ENCODE measurements around the gene IL3.

The IL3 gene

DNA sequence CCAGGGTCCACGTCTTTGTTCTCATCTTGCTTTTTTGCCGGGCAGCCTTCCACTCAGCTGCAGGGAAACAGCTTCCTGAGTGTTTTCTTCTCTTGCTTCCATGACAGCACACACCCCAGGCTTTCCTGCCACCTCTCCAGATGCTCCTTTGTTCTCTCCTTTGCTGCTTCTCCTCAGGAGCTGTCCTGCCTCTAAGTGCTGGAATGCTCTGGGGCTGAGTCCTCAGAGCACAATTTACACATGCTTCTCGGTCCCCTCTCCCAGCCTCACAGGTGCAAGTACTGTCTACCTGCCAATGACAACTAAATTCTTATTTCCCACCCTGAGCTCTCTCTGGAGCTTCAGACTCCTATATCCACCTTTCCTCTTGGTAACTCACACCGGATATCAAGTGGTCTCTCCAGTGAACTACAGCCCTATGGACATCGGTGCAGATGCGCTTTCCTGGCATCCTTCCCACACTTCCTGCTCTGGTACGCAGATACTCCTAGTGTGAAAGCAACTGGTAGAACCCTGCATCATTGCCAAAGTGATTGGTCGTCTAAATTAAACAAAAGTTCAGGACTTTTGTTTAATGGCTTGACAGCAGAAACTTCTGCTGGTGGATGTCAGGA is 35.6 kb upstream of the IL3 start:
- DNase-seq (ENCODE audit: extremely low spot score, insufficient read length, low read depth) = no peak
- FAIRE-seq = no peak

DNA sequence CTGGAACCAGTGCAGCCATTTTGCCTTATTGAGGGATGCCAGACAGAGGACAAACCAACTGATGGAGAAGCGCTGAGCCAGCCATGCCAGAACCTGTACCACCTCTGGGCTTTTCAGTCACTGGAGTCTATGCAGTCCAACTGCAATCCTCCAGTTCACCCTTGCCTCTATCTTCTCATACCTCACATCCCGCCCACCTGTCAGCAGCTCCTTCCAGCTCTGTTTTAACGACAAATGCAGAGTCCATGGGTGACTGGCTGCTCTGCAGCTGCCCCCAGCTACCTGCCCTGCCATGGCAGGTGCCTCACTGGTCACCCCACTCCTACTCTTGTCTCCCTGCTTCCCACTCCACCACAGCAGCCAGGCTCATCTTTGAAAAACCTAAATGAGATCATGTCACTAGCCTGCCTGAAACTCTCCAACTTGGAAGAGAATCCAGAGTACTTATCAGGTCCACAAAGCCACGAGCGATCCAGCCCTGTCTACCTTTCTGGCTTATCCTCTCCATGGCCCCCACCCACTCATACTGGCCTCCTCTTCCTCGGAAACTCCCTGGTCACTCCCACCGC is 35.0 kb upstream of the IL3 start:
- no peak for FAIRE-seq
- DNase-seq (ENCODE audit: extremely low spot score, insufficient read length, low read depth) = no peak

DNA sequence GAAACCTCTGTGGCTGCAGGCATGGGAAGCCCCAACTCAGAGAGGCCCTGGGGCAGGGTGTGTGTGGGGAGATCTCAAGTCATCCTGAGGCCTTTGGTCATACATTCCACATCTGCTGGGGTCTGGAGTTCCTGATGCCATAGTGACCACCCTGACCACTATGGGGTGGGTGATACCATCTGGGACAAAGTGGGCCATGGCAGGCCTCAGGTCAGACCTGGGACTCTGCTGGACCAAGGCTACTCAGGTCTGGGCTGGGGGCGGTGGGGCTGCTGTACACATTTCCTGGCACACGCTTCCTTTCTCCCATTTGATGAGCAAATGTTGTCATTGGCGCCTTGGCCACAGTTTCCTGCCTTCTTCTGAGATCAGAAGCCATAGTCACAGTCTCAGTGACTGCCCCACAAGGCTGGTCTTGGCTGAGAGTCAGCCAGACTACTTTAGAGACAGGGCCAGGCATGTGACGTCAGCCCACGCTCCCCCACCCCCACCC is 33.9 kb upstream of the IL3 start:
- DNase-seq (ENCODE audit: extremely low spot score, insufficient read length, low read depth) = no peak
- no peak for FAIRE-seq

DNA sequence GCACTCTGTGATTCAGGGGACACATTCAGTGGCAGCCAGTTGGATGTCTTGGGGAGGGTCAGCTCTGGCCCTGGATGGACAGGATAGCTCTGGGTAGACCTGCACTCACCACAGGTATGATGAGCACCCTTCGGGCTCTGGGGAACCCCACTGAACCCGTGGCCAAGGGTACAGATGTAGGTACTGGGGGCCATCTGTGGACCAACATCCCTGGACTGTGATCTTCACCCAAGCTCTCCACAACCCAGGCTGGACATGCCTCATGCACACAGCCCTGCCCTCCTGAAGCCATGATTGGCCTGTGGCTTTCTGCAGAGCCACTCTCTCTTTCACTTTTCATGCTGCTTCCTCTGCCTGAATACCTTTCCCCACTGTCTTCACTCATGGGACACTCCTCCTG is 33.4 kb upstream of the IL3 start:
- peak; percentile 15 for FAIRE-seq
- no peak for DNase-seq (ENCODE audit: extremely low spot score, insufficient read length, low read depth)

DNA sequence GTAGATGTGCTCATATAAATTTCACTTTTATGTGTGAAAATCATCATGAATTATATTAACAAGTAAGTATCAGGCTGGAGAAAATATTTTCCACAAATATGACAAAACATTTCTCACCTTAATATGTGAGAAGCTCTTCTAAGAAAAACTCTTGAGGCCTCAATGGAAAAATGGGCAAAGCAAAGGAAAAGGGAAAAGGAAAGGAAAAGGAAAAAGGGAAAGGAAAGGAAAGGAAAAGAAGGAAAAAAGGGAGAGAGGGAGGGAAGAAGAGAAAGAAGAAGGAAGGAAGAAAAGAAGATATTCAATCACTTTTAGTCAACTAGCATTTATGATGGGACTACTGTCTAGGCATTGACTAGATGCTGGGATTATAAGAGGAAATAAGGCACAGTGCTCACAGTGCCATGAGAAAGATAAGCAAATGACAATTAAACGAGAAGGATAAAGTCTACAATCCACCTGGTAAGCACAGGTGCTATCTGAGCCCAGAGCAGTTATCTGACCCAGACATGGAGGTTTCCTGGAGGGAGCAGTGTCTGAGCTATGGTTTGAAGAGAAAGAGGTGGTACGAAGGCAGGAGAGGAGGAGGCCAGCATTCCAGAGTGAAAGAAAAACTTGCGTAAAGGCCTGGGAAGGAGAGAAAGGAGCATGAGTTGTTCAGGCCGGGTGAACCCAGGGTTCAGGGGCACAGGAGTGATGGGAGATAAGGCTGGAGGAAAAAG is 30.7 kb upstream of the IL3 start:
- no peak for FAIRE-seq
- no peak for DNase-seq (ENCODE audit: extremely low spot score, insufficient read length, low read depth)

DNA sequence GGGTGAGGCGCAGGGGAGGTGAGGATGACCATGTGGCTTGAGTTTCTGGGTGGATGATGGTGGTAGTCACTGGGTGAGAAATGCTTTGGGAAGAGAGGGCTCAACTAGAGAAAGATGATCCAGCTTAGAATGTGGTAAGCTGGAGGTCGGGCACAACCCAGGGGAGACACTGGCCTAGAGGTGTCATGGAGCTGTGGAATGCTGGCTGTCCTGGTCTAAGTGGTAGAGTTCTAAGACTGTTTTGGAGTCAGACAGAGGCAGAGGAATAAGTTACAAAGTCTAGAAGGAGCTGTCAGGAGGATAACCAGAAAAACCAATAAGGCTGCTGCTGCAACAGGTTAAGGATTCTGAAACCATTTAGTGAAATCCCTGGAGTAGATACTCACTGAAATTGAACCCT is 29.8 kb upstream of the IL3 start:
- DNase-seq (ENCODE audit: extremely low spot score, insufficient read length, low read depth) = no peak
- no peak for FAIRE-seq

DNA sequence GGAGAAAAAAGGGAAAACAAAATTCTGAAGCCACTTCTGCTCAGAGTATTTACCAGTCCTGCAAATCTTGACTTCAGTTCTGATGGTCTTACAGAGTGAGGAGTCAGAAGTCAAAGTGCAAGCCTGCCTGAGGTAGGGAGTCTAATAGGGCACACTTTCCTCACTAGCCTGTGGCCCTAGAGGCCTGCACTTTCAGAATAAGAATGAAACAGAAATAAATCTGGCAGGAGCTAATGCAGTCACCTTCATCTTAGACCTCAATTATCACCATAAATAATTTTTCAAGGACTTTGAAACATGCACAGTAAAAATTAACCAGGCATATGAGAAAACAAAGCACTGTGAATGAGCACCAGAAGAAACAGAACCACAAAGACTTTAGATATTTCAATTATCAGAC is 28.3 kb upstream of the IL3 start:
- no peak for FAIRE-seq
- no peak for DNase-seq (ENCODE audit: extremely low spot score, insufficient read length, low read depth)

DNA sequence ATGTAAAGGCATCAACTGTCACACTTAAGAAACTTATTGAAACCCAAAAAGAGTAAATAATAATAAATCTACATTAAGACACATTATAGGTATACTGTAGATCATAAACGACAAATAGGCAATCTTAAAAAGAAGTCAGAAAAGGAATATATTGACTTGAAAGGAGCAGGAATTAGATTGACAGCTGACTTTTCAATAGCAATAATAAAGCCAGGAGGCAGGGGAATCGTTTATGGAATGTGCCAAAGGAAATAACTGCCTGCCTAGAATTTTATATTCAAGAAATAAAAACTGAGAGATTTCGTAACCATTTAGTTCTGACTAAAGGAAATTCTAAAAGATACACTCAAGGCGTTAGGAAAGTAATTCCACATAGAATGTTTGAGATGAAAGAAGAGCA is 27.3 kb upstream of the IL3 start:
- FAIRE-seq = no peak

DNA sequence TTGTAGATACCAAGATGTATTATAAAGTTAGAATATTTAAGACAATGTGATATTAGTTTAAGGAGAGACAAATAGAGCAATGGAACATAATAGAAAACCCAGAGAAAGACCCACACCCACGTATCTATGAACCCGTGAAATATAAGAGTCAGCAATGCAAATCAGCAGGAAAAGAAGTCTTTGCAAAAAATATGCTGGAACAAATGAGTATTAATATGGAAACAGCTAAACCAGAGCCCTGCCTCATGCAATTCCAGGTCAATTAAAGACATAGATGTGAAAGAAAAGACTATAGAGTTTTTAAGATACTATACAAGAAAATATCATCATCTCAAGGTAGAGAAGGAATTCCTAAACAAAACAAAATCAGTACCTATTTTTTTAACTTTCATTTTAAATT is 23.1 kb upstream of the IL3 start:
- FAIRE-seq = no peak
- no peak for DNase-seq (ENCODE audit: extremely low spot score, insufficient read length, low read depth)

More for the DNA sequence above, 27.3 kb upstream of the IL3 start:
- DNase-seq (ENCODE audit: extremely low spot score, insufficient read length, low read depth) = no peak

DNA sequence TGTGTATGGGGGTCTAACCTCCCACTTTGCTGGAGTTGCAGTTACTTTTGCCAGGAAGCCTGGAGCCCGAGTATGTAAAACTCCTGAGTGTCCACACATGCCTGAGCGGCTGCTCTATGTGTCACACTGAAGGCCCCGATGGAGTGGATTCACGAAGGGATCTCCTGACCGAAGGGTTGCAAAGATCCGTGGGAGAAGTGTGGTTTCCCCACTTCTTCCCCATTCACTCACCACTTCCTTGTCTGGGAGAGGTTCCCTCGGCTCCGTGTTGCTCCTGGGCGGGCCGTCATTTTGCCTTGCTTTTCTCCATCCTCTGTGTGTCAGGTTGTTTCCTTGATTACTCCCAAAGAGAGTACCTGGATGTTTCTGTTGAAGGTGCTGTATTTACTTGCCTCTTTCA is 16.2 kb upstream of the IL3 start:
- DNase-seq (ENCODE audit: extremely low spot score, insufficient read length, low read depth) (no peak), FAIRE-seq (no peak)

DNA sequence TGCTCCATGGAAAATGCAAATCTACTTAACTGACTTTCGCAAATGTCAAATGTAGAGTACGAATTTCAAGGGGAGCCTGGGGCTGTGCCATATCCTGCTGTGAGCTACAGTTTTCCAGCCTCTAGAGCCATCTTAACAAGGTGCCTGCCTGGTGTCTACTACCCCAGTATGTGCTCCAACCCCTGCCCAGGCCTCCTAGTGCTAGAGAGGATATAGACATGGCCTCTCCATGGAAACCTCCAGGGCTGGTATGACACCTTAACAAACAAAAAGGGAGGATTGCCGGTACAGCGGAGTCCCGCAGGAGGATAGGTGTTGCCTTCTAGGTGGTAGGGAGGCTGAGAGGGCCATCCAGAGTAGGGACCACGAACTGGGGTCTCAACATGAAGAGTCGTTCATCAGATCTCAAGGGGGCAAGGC is 13.6 kb upstream of the IL3 start:
- FAIRE-seq (no peak), DNase-seq (ENCODE audit: extremely low spot score, insufficient read length, low read depth) (no peak)

DNA sequence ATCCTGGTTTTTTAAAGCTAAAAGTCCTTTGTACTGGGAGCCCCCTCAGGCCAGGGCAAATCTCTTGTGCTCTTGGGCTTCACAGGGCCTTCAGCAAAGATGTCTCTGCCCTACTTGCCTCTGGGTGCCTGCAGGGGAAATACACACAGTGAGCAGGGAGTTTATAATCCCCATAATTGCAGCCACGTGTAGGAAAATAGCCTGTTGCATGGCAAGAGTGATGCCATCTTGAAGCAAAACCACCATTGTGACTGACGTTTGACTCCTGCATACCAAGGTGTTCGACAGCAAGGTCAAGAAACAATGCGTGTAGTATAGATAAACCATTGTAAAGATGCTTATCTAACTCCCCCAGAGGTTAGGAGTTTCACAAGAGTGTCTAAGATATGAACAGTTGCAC is 11.4 kb upstream of the IL3 start:
- no peak for FAIRE-seq
- no peak for DNase-seq (ENCODE audit: extremely low spot score, insufficient read length, low read depth)

DNA sequence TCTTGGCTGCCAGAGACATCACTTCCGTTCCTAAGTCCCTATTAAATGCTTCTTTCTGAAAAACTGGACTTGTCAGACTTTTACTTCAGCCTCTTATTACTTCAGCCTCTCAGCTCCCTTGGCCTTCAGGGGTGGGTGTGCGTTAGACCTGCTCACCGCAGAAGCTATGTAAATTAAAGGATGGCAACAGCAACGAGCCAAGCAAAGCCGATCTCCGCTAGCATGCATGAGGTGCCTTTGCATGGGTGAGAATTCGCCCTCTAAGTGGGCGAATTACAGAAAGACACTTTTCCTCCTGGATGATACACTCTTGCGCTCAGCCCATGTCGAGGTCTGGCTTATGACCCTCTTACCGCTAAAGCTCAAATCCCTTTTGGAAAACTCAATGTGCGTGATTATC is 10.9 kb upstream of the IL3 start:
- DNase-seq (ENCODE audit: extremely low spot score, insufficient read length, low read depth) (no peak), FAIRE-seq (no peak)

DNA sequence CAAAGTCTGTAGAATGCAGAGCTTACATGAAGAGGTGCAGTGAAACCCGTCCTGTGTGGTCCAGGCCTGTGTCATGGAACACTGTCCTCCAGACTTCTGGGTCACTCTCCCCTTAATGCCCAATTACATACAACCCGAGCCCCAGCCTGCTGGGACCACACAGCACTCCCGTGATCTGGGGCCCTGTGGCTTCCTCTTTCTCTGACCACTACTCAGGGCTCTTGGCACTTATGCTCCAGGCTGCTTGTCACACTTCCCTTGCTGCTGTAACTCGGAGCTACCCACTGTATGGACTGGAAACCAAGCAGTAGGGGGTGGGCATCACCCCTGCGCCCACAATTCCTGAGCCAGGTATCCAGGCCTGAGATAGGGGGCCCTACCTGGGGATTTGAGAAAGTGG is 10.3 kb upstream of the IL3 start:
- no peak for FAIRE-seq
- DNase-seq (ENCODE audit: extremely low spot score, insufficient read length, low read depth) = no peak

DNA sequence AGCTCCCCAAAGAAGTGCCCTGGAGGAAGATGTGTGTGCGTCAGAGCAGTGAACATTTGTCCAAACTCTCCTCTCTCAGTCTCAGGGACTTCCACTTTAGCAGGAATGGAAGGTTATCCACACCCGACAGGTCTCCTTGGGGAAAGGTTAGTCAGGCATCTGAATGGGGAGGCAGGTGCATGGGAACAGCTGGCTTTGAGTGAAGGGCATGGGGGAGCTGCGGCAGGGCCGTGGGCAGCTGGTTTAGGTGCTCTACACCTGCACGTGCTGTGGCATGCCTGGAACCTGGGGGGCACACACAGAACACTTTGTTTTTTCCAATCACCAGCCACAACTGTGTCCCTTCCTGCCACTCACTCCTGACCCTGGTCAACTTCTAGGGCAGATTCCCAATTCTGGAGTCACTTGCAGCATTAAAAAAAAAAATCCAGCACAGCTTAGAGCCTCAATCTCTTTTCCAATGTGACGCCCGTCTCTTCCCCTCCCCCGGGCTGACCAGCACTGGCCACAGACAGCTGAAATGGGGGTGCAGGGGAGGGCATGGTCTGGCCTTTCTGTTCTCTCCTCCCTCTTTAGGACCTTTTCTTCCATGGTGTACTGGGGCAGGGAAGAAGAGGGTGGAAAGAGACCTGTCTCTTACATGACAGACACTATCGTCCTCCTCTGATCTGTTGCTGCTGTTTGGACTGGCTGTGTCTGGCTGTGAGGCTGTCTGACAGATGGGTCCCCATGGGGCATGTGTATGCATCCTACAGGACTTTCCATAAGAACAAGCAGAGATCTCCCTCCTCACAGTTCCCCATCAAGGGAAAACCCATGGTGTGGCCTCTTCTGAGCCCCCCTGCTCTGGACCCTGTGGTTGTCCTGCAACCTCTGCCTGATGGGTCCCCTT is 9.5 kb upstream of the IL3 start:
- DNase-seq (ENCODE audit: extremely low spot score, insufficient read length, low read depth) = no peak
- no peak for FAIRE-seq

DNA sequence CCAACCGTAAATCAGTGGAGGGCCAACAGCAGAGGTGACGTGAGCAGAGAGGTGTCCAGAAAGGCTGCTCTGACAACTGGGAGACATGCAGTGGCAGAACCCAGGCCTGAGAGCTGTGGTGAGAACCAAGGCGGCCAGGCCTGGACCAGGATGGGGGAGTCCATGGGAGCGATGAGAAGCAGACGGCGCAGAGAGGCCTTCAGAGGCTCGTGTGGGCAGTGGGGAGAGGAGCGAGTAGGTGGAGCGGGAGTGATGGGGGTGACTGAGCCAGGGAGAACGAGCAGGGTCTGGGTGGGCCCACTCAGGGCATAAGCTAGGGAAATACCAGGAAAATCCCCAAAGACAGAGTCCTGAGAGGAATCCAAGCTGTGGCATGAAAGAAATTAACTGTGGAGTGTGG is 7.9 kb upstream of the IL3 start:
- FAIRE-seq (no peak), DNase-seq (ENCODE audit: extremely low spot score, insufficient read length, low read depth) (no peak)

DNA sequence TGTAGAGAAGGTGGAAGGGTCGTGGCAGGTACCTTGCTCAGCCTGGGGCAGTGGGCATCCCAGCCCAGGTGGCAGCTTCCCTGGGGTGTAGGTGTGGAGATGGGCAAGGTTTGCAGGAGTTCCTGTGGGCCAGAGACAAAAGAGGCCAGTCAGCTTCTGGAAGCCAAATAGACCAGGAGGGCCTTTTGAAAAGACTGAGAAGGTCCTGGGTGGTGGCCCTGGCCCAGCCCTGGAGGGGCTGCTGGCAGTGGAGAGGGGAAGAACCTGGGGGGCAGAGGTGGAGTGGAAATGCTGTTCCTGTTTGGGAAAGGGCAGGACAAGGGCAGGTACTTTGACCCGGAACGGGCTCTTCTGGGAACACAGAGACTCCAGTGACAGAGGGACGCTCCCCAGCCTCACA is 7.0 kb upstream of the IL3 start:
- DNase-seq (ENCODE audit: extremely low spot score, insufficient read length, low read depth) = no peak
- no peak for FAIRE-seq

DNA sequence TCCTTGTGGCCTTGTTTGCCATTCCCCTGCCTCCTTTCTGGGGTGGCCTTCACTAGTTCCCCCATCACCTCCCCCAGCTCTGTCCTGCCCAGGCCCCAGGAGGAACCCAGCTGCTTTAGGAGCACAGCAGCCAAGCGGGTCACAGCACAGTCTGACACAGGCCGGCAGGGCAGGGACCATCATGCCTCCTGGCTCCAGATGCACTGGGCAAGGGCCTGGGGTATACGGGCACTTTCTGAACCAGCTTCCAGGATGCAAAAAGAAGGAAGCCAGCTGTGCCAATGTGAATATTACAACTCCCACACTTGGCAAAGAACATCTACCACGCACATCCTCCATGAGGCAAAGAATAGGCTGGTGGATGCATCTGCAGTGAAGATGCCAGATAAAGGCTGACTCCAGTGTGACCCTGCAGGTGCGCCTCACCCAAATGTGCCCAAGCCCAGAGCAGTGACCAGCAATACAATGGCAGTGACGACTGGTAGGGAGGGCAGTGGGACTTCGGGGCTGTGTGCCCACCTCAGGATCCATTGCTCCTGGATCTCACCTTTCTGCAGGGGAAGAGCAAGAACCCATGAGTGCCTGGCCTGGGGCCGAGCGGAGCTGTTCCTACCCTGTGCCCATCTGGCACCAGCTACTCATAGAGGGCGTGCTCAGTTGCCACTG is 6.3 kb upstream of the IL3 start:
- no peak for FAIRE-seq
- no peak for DNase-seq (ENCODE audit: extremely low spot score, insufficient read length, low read depth)

DNA sequence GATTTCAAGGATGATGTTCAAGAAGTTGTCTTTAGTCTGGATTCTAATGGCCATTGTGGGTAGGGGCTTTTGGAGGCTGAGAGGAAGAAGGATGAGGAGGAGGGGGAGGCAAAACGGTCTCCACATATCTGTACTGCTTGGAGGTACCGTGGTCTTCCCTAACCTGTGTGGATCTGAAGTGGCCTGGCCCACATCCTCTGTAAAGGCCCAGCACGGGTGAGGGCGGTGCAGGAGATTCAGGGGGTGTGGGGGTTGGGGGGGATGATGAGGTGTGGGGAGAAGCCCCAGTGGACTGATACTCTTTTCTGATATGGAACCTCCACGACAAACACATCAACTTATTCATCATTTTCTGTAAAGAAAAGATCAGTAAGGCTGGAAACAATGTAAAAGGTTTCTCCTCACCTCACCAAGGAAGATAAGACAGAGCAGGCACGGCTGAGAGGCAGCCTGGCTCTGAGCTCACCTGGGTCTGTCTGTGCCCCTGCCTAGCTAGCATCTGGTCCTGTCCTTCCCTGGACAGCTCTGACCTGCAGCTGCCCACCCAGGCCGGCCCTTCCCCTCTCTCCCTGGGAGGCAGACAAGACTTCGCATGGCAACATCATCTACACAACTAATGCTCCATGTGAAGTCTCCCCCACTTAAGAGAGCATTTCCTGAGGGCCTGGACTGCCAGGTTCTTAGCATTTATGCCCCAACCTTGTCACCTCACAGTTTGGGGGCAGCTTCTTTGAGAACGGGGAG is 5.6 kb upstream of the IL3 start:
- no peak for DNase-seq (ENCODE audit: extremely low spot score, insufficient read length, low read depth)
- FAIRE-seq = no peak

DNA sequence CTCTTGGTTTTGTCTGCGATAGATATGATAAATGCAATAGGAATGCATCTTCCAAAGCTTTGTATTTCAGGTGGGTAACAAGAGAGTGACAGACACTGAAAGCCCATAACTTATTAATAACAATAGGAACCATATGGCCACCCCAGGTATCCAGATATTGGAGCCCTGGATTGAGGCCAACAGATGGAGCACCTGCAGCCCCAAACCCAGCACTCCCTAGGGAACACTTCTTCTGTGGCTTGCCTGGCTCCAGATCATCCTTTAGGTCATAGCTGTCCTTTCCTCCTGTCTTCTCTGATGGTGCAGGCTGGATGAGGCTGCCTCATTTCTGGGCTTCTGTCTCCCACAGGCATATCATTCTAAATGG is 5.0 kb upstream of the IL3 start:
- FAIRE-seq = no peak
- DNase-seq (ENCODE audit: extremely low spot score, insufficient read length, low read depth) = no peak

Measured in GM18507 (cell line).